Suprapubic skin (tissue), 4 donors: Measurements from ENCODE around the gene CHRNG. TPM values are rescaled to one million over a fixed set of nuclear protein-coding genes. Genes with fewer than 3 reads are reported as not detected.
A peak's percentile ranks its signal among the peaks of the same experiment; 100 is the strongest.

ENCODE experiments used
- DNase-seq, 2 donors: peaks; one replicate each; pipeline ENCODE4 v3.0.0-alpha.2; 2019; ENCODE audit warnings: low spot score in 2 of 2
- H3K27ac ChIP-seq: fragments of 200-600 bp; sonication (generic); one replicate; pipeline ENCODE4 v1.5.1; 2019
- H3K27me3 ChIP-seq: fragments of 200-600 bp; sonication (generic); one replicate; pipeline ENCODE4 v1.5.1; 2019
- H3K36me3 ChIP-seq: fragments of 200-600 bp; sonication (generic); one replicate; pipeline ENCODE4 v1.5.1; 2019
- H3K4me1 ChIP-seq: fragments of 200-600 bp; sonication (generic); one replicate; pipeline ENCODE4 v1.5.1; 2019
- H3K4me3 ChIP-seq: fragments of 200-600 bp; sonication (generic); one replicate; pipeline ENCODE4 v1.5.1; 2019; ENCODE audit warnings: mild to moderate bottlenecking
- H3K9me3 ChIP-seq: fragments of 200-600 bp; sonication (generic); one replicate; pipeline ENCODE4 v1.5.1; 2019
- EP300 ChIP-seq: sonication (generic); formaldehyde crosslinking; IDR thresholded peaks from one replicate; pipeline ENCODE4 v1.6.1; 2017; ENCODE audit warnings: antibody characterized with exemption
- POLR2A ChIP-seq, 2 donors: fragments of 450-650 bp; IDR thresholded peaks; one replicate each; pipeline ENCODE4 v1.6.1; 2017; ENCODE audit warnings: antibody characterized with exemption in 2 of 2, mild to moderate bottlenecking in 2 of 2, moderate library complexity in 2 of 2
- POLR2AphosphoS5 ChIP-seq, 3 donors: sonication (generic); formaldehyde crosslinking; IDR thresholded peaks; one replicate each; pipeline ENCODE4 v1.6.1; 2017; ENCODE audit warnings: antibody characterized with exemption in 3 of 3
- WGBS: methylation state at CpG from one replicate; pipeline ENCODE4 v1.1.5; 2018; 5-methylcytosine and 5-hydroxymethylcytosine counted together
- total RNA-seq, 4 donors: library from RNA; depleted of rRNA; stranded (reverse); fragments of >200 nt; gene quantifications; one replicate each; pipeline ENCODE4 v1.1.0, GENCODE V29; 2016
- TF ChIP-seq, protein P1 (sequence below), 2 donors: fragments of 200-600 bp in 1 of 2; fragments of 450-650 bp in 1 of 2; sonication (generic) in 1 of 2; IDR thresholded peaks; one replicate each; pipeline ENCODE4 v1.5.1; 2016 to 2019; ENCODE audit warnings: antibody characterized with exemption in 2 of 2, mild to moderate bottlenecking in 1 of 2, moderate library complexity in 1 of 2

CHRNG gene
- total RNA-seq, 4 donors from 2014 or later: not detected

DNA sequence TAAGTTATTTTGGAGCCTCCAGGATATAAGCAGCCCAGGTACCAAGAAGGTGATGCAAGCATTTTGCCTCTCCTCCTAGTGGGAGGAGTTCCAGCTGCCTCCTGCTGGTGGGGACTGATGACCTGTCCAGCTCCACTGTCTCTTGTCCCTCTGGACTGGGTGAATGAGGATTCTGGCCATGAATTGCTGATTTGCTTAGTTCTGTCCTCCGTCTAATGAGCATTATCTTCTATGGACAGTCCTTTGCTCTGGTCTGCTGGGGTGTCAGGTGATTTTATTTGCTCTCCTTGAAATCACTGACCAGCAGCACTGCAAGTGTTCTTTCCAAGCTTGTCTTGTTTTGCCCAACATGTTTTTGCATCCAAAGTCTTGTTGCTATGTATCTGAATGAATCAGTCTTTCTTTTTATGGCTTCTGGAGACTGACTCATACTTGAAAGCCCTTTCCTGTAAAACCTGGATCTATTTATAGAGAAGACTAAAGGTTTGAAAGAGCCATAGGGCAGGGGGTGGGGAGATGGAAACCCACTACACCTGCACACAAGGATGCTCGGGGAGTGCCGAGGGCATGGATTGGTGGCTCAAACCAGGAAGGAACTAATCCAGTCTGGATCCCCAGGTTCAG lies 53.4 kb downstream of the CHRNG start:
- WGBS: 46% methylated on average over 3 of the region's 3 CpGs
- Histone ChIP-seq H3K27ac (peak overlapping the region; percentile 70), H3K36me3 (no peaks in the 10 kb centered on the region), H3K4me3 (no peak overlapping the region), H3K9me3 (no peaks in the 10 kb centered on the region), H3K27me3 (no peaks in the 10 kb centered on the region), H3K4me1 (peaks cover 35% of the 10 kb centered on the region)
- no peak for DNase-seq
- TF ChIP-seq EP300 (no peak), POLR2A (IDR thresholded peaks at IDR 0.05) (no peak), POLR2AphosphoS5 (IDR thresholded peaks at IDR 0.05) (no peak)
- TF ChIP-seq, protein P1, sequence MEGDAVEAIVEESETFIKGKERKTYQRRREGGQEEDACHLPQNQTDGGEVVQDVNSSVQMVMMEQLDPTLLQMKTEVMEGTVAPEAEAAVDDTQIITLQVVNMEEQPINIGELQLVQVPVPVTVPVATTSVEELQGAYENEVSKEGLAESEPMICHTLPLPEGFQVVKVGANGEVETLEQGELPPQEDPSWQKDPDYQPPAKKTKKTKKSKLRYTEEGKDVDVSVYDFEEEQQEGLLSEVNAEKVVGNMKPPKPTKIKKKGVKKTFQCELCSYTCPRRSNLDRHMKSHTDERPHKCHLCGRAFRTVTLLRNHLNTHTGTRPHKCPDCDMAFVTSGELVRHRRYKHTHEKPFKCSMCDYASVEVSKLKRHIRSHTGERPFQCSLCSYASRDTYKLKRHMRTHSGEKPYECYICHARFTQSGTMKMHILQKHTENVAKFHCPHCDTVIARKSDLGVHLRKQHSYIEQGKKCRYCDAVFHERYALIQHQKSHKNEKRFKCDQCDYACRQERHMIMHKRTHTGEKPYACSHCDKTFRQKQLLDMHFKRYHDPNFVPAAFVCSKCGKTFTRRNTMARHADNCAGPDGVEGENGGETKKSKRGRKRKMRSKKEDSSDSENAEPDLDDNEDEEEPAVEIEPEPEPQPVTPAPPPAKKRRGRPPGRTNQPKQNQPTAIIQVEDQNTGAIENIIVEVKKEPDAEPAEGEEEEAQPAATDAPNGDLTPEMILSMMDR (IDR thresholded peaks at IDR 0.05): no peak

DNA sequence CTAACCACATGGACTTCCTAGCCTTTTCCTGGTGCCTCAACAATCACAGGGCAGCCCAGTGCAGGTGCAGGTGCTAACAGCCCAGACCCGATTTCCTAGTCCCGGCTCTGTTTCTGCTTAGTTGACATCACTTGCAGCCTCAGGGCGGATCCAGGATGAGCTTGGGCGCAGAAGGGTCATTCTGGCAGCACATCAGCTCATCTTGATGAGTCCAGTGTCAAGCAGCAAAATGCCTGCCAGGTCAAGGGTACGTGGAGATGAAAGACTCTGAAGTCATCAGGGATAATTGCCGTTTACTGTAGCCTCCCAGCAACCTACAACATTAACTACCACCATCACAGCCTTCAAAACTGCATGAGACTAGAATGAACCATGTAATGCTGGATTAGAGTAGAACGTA lies 54.5 kb downstream of the CHRNG start:
- Histone ChIP-seq H3K27me3 (no peaks in the 10 kb centered on the region), H3K36me3 (no peaks in the 10 kb centered on the region), H3K4me1 (peaks cover 24% of the 10 kb centered on the region), H3K4me3 (no peak overlapping the region), H3K9me3 (no peaks in the 10 kb centered on the region), H3K27ac (no peak overlapping the region)
- no peak for DNase-seq
- 62% methylated on average over 7 of the region's 7 CpGs for WGBS
- no peak for TF ChIP-seq EP300
- no peak for TF ChIP-seq POLR2A (IDR thresholded peaks at IDR 0.05)
- TF ChIP-seq, protein P1 (IDR thresholded peaks at IDR 0.05): no peak
- no peak for TF ChIP-seq POLR2AphosphoS5 (IDR thresholded peaks at IDR 0.05)

Other genes starting within 250 kb of the CHRNG start
- gene ALPP, start 160.9 kb upstream of the CHRNG start, total RNA-seq: not detected
- gene ALPG, start 132.8 kb upstream of the CHRNG start, total RNA-seq: not detected
- not detected for gene ALPI, start 83.5 kb upstream of the CHRNG start, total RNA-seq
- gene ECEL1, start 51.9 kb upstream of the CHRNG start, total RNA-seq: under 1 TPM in 2 of 4 donors, not detected in 2; 0.68 to 0.83 TPM
- gene PRSS56, start 19.3 kb upstream of the CHRNG start, total RNA-seq: not detected
- gene CHRND, start 13.5 kb upstream of the CHRNG start, total RNA-seq: not detected
- 10 to 100 TPM in 1 of 4 donors, 1 to 10 TPM in 3; 4.6 to 16.3 (median 7.9) TPM for gene TIGD1, start 10.9 kb downstream of the CHRNG start, total RNA-seq
- gene EIF4E2, start 11.0 kb downstream of the CHRNG start, total RNA-seq: 10 to 100 TPM; 26.6 to 54.2 (median 34.1) TPM
- 10 to 100 TPM in 3 of 4 donors, 1 to 10 TPM in 1; 4.2 to 18.4 (median 16.6) TPM for gene EFHD1, start 93.9 kb downstream of the CHRNG start, total RNA-seq
- gene GIGYF2, start 157.6 kb downstream of the CHRNG start, total RNA-seq: 100 to 1,000 TPM in 1 of 4 donors, 10 to 100 TPM in 3; 69.0 to 208 (median 80.4) TPM
- gene KCNJ13, start 236.9 kb downstream of the CHRNG start, total RNA-seq: 1 to 10 TPM; 1.6 to 5.9 (median 3.8) TPM